ENCODE measurements around the gene CAV3.

CAV3 gene

GRCh38 chr3:8761866-8762265, 28.3 kb downstream of the CAV3 start:
- DNase-seq (ENCODE audit: low read depth in 3 of 3): no peak

- DNase-seq (ENCODE audit: low read depth in 3 of 3): no peak
Observed at GRCh38 chr3:8762607-8763377, 29.2 kb downstream of the CAV3 start.

DNA sequence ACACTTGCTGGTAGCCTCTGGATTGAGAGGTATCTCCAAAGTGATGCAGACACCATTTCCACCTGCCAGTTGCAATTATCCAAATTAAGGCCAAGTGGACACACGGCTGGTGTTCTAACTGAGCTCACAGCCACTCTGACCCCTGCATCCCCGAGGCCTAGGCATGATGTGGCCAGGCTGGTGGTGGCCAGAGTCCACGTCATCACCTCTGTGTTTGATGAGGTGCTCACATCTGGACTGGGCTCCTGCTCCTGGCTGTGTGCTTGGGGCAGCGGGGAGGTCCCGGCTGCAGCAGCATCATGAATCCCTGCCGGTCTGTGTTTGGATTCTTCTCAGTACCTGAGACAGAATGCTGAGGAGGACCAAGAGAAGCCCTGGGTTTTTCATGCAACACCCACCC, 30.9 kb downstream of the CAV3 start:
- DNase-seq (ENCODE audit: low read depth in 3 of 3): no peak

DNA sequence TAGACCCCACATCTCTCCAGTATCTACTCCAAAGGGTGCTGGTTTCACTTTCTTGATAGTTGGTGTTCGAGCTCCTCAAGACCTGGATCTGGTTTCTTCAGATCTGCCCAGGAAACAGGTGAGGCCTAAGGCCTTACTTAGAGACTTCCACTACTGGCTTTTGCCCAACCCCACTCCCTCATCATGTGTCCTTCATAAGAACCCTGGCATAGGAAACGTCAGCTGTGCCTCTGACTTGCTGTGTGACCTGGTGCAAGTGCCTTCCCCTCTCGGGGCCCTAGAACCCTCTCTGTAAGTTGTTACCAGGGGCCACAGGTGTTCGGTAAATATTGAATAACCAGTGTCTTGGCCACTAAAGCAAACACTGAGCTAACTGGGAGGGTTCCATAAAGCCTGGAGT, 31.9 kb downstream of the CAV3 start:
- DNase-seq (ENCODE audit: low read depth in 3 of 3): no peak

DNA sequence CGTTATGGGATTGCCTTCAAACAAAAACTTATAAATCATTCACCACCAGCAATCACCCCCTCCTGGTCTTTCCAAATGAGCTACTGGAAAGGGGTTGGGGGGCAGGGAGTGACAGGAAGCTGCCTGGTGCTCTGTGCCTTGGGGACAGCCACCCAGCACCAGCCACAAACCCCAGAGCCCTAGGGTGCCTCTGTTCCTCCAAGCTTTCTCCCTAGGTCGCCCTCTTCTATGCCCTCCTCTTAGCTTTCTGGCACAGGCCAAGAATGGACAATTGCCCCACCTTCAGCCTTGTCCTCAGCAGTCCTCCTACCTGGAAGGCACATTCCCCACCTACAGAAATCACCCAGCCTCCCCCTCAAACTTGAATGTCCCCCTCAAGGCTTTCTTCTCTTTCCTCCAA, 32.5 kb downstream of the CAV3 start:
- DNase-seq (ENCODE audit: low read depth in 3 of 3): no peak

DNA sequence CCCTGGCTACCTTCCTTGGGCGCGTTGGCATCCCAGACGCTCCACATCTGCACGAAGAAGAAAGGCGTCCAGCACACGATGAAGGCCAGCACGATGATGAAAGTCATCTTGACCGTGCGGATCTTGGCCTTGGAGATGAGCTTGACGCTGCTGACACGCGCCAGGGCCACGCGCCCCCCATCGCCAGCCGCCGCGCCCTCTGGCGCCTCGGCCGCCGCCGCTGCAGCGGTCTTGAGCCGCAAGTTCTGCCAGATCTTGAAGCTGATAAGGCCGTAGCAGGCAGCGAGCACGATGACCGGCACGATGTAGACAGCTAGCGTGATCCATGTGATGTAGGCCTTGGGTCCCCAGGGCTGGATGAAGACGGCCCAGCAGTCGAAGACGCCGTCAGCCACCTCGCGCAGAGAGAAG, 33.7 kb downstream of the CAV3 start:
- DNase-seq (ENCODE audit: low read depth in 3 of 3): no peak

DNA sequence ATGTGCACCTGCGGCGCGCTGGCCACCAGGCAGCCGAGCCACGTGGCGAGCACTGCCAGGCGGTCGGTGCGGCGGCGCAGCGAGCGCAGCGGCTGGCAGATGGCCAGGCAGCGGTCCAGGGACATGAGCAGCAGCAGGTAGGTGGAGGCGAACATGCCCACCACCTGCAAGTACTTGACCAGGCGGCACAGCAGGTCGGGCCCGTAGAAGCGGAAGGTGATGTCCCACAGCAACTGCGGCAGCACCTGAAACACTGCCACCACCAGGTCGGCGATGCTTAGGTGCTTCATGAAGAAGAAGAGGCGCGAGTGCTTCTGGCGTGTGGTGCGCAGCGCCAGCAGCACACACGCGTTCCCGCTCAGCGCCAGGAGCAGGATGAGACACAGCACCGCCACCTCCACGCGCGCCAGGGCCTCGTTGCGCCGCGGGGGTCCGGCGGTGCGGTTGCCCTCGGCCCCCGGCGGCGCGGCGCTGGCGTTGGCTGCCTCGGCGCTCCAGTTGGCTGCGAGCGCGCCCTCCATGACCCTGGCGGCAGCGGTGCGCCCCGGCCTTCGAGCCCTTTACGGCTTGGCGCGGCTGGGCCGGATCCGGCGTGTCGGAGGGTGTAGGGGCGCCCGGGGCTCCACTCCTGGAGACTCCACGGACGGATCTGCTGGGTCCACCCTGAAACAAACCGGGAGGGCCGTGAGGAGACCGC, 34.2 kb downstream of the CAV3 start:
- peak in 1 of 3 donors; percentile 13 for DNase-seq (ENCODE audit: low read depth in 3 of 3)

GRCh38 chr3:8768364-8769087, 34.9 kb downstream of the CAV3 start:
- DNase-seq (ENCODE audit: low read depth in 3 of 3): no peak

DNA sequence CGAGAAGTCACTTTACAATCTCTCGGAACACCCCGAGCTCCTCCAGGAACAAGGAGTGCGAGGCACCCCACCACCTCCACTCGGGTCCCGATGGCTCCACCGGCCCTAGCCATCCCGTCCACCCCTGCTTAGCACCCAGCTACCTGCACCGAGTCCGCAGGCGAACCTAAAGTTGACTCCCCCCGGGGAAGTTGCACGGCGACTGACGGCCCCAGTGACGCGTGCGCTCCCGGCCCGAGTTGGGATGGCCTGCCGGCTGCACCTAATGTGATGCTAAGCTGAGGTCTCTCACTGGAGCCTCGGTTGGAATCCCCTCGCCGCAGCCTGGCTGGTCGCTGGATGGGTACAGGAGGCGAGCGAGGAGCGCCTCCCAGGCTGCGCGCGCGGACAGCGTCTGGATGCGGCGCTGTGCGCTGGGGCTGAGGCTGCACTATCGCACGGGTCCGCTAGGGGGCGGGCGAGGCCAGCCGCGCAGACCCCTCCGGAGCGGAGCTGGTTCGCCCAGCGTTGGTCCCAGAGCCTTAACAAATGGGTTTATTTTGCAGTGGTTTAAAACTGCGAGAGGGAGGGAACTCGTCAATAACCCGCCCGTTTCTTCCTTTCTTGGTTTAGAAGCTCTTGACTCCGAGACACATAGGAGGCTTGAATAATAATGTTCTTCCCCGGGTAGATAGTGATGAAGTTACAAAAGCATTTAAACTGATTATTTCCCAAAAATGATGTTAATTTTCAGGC, 35.7 kb downstream of the CAV3 start, which contains the start of gene OXTR:
OXTR (minus strand) TSS at position 526 of the 735 bp plus-strand sequence. CDS start 1,426 bp downstream, outside the sequence.
- DNase-seq (ENCODE audit: low read depth in 3 of 3): peak; percentile 32 to 41 (median 40)

- no peak for DNase-seq (ENCODE audit: low read depth in 3 of 3)
Observed at GRCh38 chr3:8773941-8774542, 40.4 kb downstream of the CAV3 start.

DNA sequence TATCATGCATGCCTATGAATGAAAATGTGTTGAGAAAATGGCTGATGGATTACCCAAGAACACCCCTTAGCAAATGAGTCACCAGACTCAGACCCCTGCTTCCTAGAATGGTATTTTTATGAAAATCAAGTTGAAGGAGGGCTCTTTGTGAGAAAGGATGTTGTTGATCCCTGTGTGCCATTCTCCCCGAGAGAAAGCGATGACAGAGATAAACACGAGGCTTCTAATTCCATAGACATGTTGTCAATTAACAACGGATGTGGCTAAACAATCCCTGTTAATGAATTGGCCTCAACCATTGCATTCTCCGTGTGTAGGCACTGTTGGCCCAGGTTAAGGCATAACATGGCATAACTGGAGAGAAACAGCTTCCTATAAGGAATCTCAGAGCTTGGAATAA, 41.6 kb downstream of the CAV3 start:
- DNase-seq (ENCODE audit: low read depth in 3 of 3): no peak

DNA sequence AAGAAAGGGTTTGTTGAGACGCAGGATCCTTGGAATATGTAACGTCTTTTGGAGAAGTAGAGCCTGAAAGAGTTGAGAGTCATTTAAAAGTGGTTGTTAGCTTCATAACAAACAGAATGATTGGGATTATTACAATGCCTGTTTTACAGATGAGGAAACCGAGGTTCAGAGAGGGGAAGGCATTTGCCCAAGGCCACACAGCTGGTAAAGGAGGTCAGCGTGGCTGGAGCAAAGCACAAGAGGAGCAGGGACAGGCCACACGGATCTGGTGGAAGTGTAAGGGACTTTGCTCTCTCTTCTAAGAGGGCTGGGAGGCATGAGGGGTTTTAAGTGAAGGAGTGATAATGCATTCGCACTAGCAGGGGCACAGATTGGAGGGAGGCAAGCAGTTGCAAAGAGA, 42.0 kb downstream of the CAV3 start:
- DNase-seq (ENCODE audit: low read depth in 3 of 3): no peak

DNA sequence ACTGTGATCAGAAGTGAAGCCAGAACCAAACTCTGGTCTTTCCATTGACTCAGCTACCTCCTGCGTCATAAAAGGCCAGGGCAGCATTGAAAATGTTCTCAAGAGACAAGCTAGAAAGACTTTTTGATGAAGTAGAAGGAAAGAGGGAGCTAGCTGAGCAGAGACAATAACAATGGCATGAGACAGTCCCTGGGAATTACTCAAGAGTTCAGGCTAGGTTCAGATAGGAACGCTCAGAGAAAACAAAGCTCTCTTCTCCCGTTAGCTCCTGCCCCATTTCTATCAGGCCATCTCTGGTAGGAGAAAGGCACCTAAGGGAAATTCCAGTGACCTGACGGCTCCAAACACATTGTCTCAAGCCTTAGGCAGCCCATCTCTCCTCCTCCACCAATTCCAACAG, 42.8 kb downstream of the CAV3 start:
- no peak for DNase-seq (ENCODE audit: low read depth in 3 of 3)

DNA sequence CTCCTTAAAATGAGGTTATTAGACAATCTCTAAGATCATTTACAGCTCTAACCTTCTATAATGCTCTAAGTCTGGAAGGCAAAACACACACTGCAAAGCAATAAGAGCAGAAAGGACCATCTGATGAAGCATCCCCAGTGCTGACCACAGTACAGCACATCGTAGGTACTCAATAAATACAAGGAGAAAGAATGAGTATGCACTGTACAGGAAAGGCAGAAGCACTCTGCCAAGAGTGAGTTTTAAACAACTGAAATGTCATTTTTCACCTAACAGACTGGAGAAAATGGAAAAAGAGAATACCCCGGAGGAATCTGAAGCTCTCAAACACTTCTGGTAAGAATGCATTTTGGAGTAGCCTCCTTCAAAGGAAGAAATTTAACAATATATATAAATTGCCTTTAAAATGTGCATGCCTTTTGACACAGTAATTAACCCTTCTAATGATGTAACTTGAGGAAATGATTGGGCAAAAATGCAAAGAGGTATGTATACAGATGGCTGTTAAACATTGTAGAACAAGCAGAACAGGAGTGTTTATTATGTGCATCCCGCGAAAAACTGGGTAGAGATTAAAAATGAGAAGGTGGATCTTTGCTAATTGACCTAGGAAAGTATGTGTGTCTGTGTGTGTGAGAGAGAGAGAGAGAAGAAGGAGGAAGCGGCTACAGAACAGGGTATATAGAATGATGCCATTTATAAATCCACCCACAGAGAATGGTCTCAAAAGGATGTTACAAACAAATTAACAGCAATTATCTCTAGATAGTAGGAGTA, 43.8 kb downstream of the CAV3 start:
- no peak for DNase-seq (ENCODE audit: low read depth in 3 of 3)

DNA sequence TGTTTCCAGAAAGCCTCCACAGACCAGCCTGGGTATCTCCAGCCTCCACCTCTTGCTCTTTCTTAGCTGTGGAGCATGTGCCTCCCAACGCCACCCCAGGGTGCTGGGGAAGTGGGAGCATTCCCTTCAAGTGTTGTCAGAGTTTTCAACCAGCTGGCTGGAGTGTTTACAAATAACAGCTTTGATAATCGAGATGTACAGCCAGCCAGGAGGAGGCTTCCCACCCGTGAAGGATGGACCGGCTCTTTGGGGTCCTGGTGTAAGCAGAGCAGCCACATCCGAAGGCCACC, 44.3 kb downstream of the CAV3 start:
- DNase-seq (ENCODE audit: low read depth in 3 of 3): no peak

GRCh38 chr3:8778475-8778874, 44.9 kb downstream of the CAV3 start:
- no peak for DNase-seq (ENCODE audit: low read depth in 3 of 3)

- DNase-seq (ENCODE audit: low read depth in 3 of 3): no peak
Observed at GRCh38 chr3:8780279-8780678, 46.7 kb downstream of the CAV3 start.

- DNase-seq (ENCODE audit: low read depth in 3 of 3): no peak
Observed at GRCh38 chr3:8784676-8785435, 51.3 kb downstream of the CAV3 start.

- no peak for DNase-seq (ENCODE audit: low read depth in 3 of 3)
Observed at GRCh38 chr3:8790529-8790928, 56.9 kb downstream of the CAV3 start.

GRCh38 chr3:8793242-8793641, 59.6 kb downstream of the CAV3 start:
- no peak for DNase-seq (ENCODE audit: low read depth in 3 of 3)
